K562 (cell line): Measurements from ENCODE around the gene CMIP. TPM values are rescaled to one million over a fixed set of nuclear protein-coding genes. Genes with fewer than 3 reads are reported as not detected.

ENCODE experiments used
- ATAC-seq: fragments of 200-7000 bp; cut with Tn5 transposase; 3 replicates; pipeline ENCODE4 v1.9.1; 2020; ENCODE audit warnings: moderate library complexity
- BruUV-seq: library from RNA; stranded (reverse); fragments of 400-500 nt; replicated peaks from 2 replicates; lab custom pipeline; 2021; lab: Mats Ljungman, UMichigan
- CTCF ChIA-PET: fragments of 300-600 bp; formaldehyde crosslinking; extraction: SDS; loops from one replicate; lab custom pipeline; 2021; ENCODE audit warnings: low intra/inter-chr PET ratio; lab: Yijun Ruan, JAX
- POLR2A ChIA-PET: fragments of 300-600, 350-650 bp; sonication (Branson Sonifier 250); formaldehyde crosslinking; extraction: SDS; loops from one replicate; lab custom pipeline; 2021; ENCODE audit warnings: antibody characterized with exemption, inconsistent platforms; lab: Yijun Ruan, JAX
- DNase-seq, 4 experiments: peaks; one replicate each; pipeline versions ENCODE4 v3.0.0 to v3.0.0-alpha.2; 2011 to 2018; ENCODE audit warnings: low spot score in 3 of 4, mixed read lengths in 3 of 4; ENCODE audit errors: extremely low read depth in 1 of 4
- FAIRE-seq: peaks from 2 replicates; lab custom pipeline; 2011; peaks lifted over from hg19 to GRCh38; lab: Jason Lieb, UNC
- H2AFZ ChIP-seq: 2 replicates; pipeline ENCODE4 v1.6.0; 2011; ENCODE audit warnings: low read depth, low read length, control low read depth, inconsistent platforms
- H3K27ac ChIP-seq: fragments of 200-600 bp; 3 replicates; pipeline ENCODE4 v1.8.0; 2011; ENCODE audit warnings: low read depth, mild to moderate bottlenecking, control low read depth, inconsistent platforms, low read length, moderate library complexity, mixed read lengths; ENCODE audit errors: extremely low read depth
- H3K27me3 ChIP-seq, 2 experiments: fragments of 300-600 bp in 1 of 2; 2 replicates in 1 of 2; 3 replicates in 1 of 2; pipeline versions ENCODE4 v1.6.0 to v1.8.0; 2011; ENCODE audit warnings: inconsistent platforms in 2 of 2, low read length in 2 of 2, mild to moderate bottlenecking in 1 of 2, mixed read lengths in 1 of 2, moderate library complexity in 1 of 2; ENCODE audit not compliant: control insufficient read depth in 2 of 2, insufficient read depth in 2 of 2
- H3K36me3 ChIP-seq: fragments of 300-600 bp; 3 replicates; pipeline ENCODE4 v1.8.0; 2011; ENCODE audit warnings: mild to moderate bottlenecking, low read length, inconsistent platforms; ENCODE audit not compliant: control insufficient read depth, insufficient read depth
- H3K4me1 ChIP-seq, 2 experiments: fragments of 200-600 bp in 1 of 2; replicated peaks in 1 of 2; 2 replicates in 1 of 2; 3 replicates in 1 of 2; pipeline versions ENCODE4 v1.5.1 to v1.8.0; 2011; ENCODE audit warnings: inconsistent platforms in 2 of 2, low read length in 2 of 2, mild to moderate bottlenecking in 1 of 2, mixed read lengths in 1 of 2, moderate library complexity in 1 of 2; ENCODE audit not compliant: control insufficient read depth in 2 of 2, insufficient read depth in 2 of 2
- H3K4me2 ChIP-seq: 2 replicates; pipeline ENCODE4 v1.6.1; 2011; ENCODE audit warnings: low read length, control low read depth, inconsistent platforms, mixed read lengths; ENCODE audit not compliant: insufficient read depth
- H3K4me3 ChIP-seq: fragments of 200-600 bp; sonication (generic), shearing (Covaris generic); 2 replicates; pipeline ENCODE4 v1.5.1; 2016; ENCODE audit warnings: control low read depth, inconsistent platforms
- H3K79me2 ChIP-seq: fragments of 200-600 bp; 3 replicates; pipeline ENCODE4 v1.8.0; 2011; ENCODE audit warnings: low read length, inconsistent platforms; ENCODE audit not compliant: control insufficient read depth, insufficient read depth
- H3K9ac ChIP-seq, 2 experiments: 2 replicates each; pipeline versions ENCODE4 v1.6.0 to v1.6.1; 2011; ENCODE audit warnings: low read depth in 2 of 2, low read length in 2 of 2, control low read depth in 1 of 2, inconsistent platforms in 1 of 2, mild to moderate bottlenecking in 1 of 2, mixed read lengths in 1 of 2; ENCODE audit not compliant: insufficient read depth in 1 of 2
- H3K9me1 ChIP-seq: one replicate; pipeline ENCODE4 v1.6.0; 2011; ENCODE audit warnings: inconsistent platforms, mild to moderate bottlenecking, low read length, moderate library complexity; ENCODE audit not compliant: control insufficient read depth, insufficient read depth
- H3K9me3 ChIP-seq: replicated peaks from 2 replicates; pipeline ENCODE4 v1.5.1; 2011; ENCODE audit warnings: low read depth, low read length, inconsistent platforms; ENCODE audit not compliant: control insufficient read depth, insufficient read depth
- H4K20me1 ChIP-seq: replicated peaks from 2 replicates; pipeline ENCODE4 v1.6.1; 2011; ENCODE audit warnings: low read length, inconsistent platforms, mixed read lengths; ENCODE audit not compliant: control insufficient read depth, insufficient read depth
- ATF3 ChIP-seq, 2 experiments: fragments of 450-650 bp in 1 of 2; sonication (generic) in 1 of 2; formaldehyde crosslinking in 1 of 2; IDR thresholded peaks in 1 of 2; conservative IDR thresholded peaks in 1 of 2; 2 replicates each; pipeline versions ENCODE4 v1.6.1 to v1.8.1; 2016 to 2023; ENCODE audit warnings: mild to moderate bottlenecking in 2 of 2, moderate library complexity in 2 of 2, inconsistent platforms in 1 of 2, missing genetic modification reagents in 1 of 2
- FOS ChIP-seq: IDR thresholded peaks from 3 replicates; pipeline ENCODE4 v1.6.1; 2011; ENCODE audit not compliant: insufficient read length; ENCODE audit errors: extremely low read depth
- FOSL1 ChIP-seq: fragments of 200-800 bp; sonication (Bioruptor generic); conservative IDR thresholded peaks from 2 replicates; pipeline ENCODE4 v1.6.1; 2016; ENCODE audit warnings: missing genetic modification characterization, missing compliant biosample characterization
- JUN ChIP-seq, 2 experiments: sonication (generic) in 1 of 2; formaldehyde crosslinking in 1 of 2; IDR thresholded peaks; 2 replicates each; pipeline versions ENCODE4 v1.6.1 to v1.8.0; 2012 to 2022; ENCODE audit warnings: borderline replicate concordance in 2 of 2, mild to moderate bottlenecking in 2 of 2, improper control_type of control experiment in 1 of 2, low read depth in 1 of 2, low read length in 1 of 2, missing genetic modification reagents in 1 of 2
- JUND ChIP-seq, 2 experiments: IDR thresholded peaks; 2 replicates in 1 of 2; 3 replicates in 1 of 2; pipeline ENCODE4 v1.6.1; 2011; ENCODE audit warnings: borderline replicate concordance in 2 of 2, low read depth in 2 of 2, low read length in 2 of 2, improper control_type of control experiment in 1 of 2, missing biosample characterization in 1 of 2, missing genetic modification characterization in 1 of 2, missing genetic modification reagents in 1 of 2
- PHF20 ChIP-seq: fragments of 450-650 bp; IDR thresholded peaks from 2 replicates; pipeline ENCODE4 v1.6.1; 2018; ENCODE audit not compliant: partially characterized antibody
- RHOXF2B ChIP-seq: fragments of 250-450 bp; sonication (Bioruptor Pico); conservative IDR thresholded peaks from 2 replicates; pipeline ENCODE4 v1.5.1; 2021
- ZNF263 ChIP-seq: sonication (generic); formaldehyde crosslinking; IDR thresholded peaks from 2 replicates; pipeline ENCODE4 v1.8.0; 2022; ENCODE audit warnings: mild to moderate bottlenecking, missing genetic modification reagents, borderline replicate concordance
- ZNF707 ChIP-seq: fragments of 250-450 bp; sonication (Bioruptor Pico); conservative IDR thresholded peaks from 2 replicates; pipeline ENCODE4 v1.8.0; 2022; ENCODE audit warnings: inconsistent platforms, mild to moderate bottlenecking, moderate library complexity
- WGBS: fragments of 100-300 bp; shearing (Covaris generic); methylation state at CpG from one replicate; pipeline ENCODE4 v1.1.6; 2016; ENCODE audit warnings: low coverage, mixed read lengths; ENCODE audit not compliant: insufficient coverage; ENCODE audit errors: missing lambda C conversion rate; 5-methylcytosine and 5-hydroxymethylcytosine counted together
- in situ Hi-C: fragments of 300-500 bp; cut with MboI; formaldehyde crosslinking; loops from 4 replicates; pipeline ENCODE4 v1.15.0; 2018; ENCODE audit warnings: inconsistent platforms, mixed read lengths
- intact Hi-C: fragments of 100-400 bp; cut with micrococcal nuclease; formaldehyde crosslinking; loops from 2 replicates; pipeline ENCODE4 v1.14.2; 2022
- polyA plus RNA-seq, 8 experiments: library from polyadenylated mRNA; depleted of rRNA in 4 of 8; stranded (reverse) in 5 of 8; unstranded in 3 of 8; fragments of >200 nt; fragmentation: Nextera tagmentation in 2 of 8; fragmentation: Illumina TruSeq in 1 of 8; extraction: Ambion mirVana in 2 of 8; extraction: Trizol in 1 of 8; gene quantifications; 2 replicates each; pipeline versions ENCODE4 v1.2.1 to v1.2.3, GENCODE V29; 2011 to 2014; ENCODE audit warnings: inconsistent platforms in 1 of 8, missing spikeins in 1 of 8
- total RNA-seq, 7 experiments: library from RNA; depleted of rRNA in 6 of 7; stranded (reverse); fragments of >200 nt in 6 of 7; fragmentation: Illumina TruSeq in 2 of 7; extraction: Trizol in 2 of 7; gene quantifications; 2 replicates each; pipeline versions ENCODE4 v1.2.1 to v1.2.3, GENCODE V29; 2011 to 2021; ENCODE audit warnings: low replicate concordance in 1 of 7
- TF ChIP-seq, protein P1 (sequence below): fragments of 250-450 bp; sonication (Bioruptor Pico); IDR thresholded peaks from 2 replicates; pipeline ENCODE4 v1.4.0; 2020; ENCODE audit warnings: borderline replicate concordance

CMIP gene
- total and polyA plus RNA-seq, 9 of the 15 experiments (the other 6 are each of a cell fraction or from before 2014, with no cell fraction given): 0.94 to 82.5 (median 10.3) TPM

- peaks cover 29 to 33% of the 10 kb centered on the region in 2 experiments for H3K4me1 ChIP-seq
- H3K9ac ChIP-seq: no peak overlapping the region
- peak in 2 of 4 experiments; percentile 59 for DNase-seq
- in situ Hi-C loops: no loop called here
- ATAC-seq: no peak
- intact Hi-C loops: no loop called here
- H3K36me3 ChIP-seq: peaks cover 9% of the 10 kb centered on the region
- H3K9me1 ChIP-seq: peaks cover 3% of the 10 kb centered on the region
- H2AFZ ChIP-seq: no peak overlapping the region
- WGBS: 85% methylated on average over 3 of the region's 8 CpGs
- H3K27ac ChIP-seq: no peak overlapping the region
- TF ChIP-seq PHF20 (no peak), ZNF707 (CRISPR knock-in tag) (no peak), FOS (peak; percentile 9), ZNF263 (CRISPR knock-in tag) (peak; percentile 93), ATF3 (IDR thresholded peaks at IDR 0.05) (peak; percentile 88), ATF3 (CRISPR knock-in tag; conservative IDR thresholded peaks at IDR 0.05) (no peak), JUND (IDR thresholded peaks at IDR 0.05; ENCODE audit: borderline replicate concordance, low read depth, low read length) (peak; percentile 75; the same call in 1 of the 2 replicates), JUND (tag; IDR thresholded peaks at IDR 0.05; ENCODE audit: borderline replicate concordance, low read depth, low read length) (no peak; the same call in 2 of the 3 replicates), RHOXF2B (CRISPR knock-in tag) (no peak), JUN (IDR thresholded peaks at IDR 0.05; ENCODE audit: borderline replicate concordance, low read depth, low read length) (peak; percentile 85), JUN (CRISPR knock-in tag; IDR thresholded peaks at IDR 0.05; ENCODE audit: borderline replicate concordance) (no peak), FOSL1 (tag) (peak; percentile 82)
- TF ChIP-seq, protein P1, sequence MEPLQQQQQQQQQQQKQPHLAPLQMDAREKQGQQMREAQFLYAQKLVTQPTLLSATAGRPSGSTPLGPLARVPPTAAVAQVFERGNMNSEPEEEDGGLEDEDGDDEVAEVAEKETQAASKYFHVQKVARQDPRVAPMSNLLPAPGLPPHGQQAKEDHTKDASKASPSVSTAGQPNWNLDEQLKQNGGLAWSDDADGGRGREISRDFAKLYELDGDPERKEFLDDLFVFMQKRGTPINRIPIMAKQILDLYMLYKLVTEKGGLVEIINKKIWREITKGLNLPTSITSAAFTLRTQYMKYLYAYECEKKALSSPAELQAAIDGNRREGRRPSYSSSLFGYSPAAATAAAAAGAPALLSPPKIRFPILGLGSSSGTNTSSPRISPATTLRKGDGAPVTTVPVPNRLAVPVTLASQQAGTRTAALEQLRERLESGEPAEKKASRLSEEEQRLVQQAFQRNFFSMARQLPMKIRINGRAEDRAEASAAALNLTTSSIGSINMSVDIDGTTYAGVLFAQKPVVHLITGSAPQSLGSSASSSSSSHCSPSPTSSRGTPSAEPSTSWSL (CRISPR knock-in tag): no peak
- no peak overlapping the region for H3K4me3 ChIP-seq
- no peaks in the 10 kb centered on the region for H3K27me3 ChIP-seq
- FAIRE-seq: no peak
- H3K4me2 ChIP-seq: no peak overlapping the region
- H3K9me3 ChIP-seq: no peaks in the 10 kb centered on the region
- peaks cover 7% of the 10 kb centered on the region; the same call in 1 of the 2 replicates for H4K20me1 ChIP-seq
- peaks cover 45% of the 10 kb centered on the region for H3K79me2 ChIP-seq
- ChIA-PET POLR2A (interaction anchor here (0.6 to 1.3 kb wide), 5 partner anchors 13 to 242 kb away, joined by 3 to 6 read pairs (median 3); no protein-coding TSS in a partner anchor), CTCF (no interaction called here)
- no TSS peak for BruUV-seq
Observed at GRCh38 chr16:81647527-81647926, 202.9 kb downstream of the CMIP start.
